Fibroblast of mammary gland (primary cell): ENCODE measurements around the gene SLC12A5.

Experiments used
- DNase-seq: peaks from one replicate; pipeline ENCODE4 v3.0.0-alpha.2; 2010; ENCODE audit warnings: low read depth
- H3K4me3 ChIP-seq: 2 replicates; pipeline ENCODE4 v1.5.1; 2011; ENCODE audit warnings: low read depth, mild to moderate bottlenecking, low read length, moderate library complexity; ENCODE audit not compliant: control insufficient read depth
- TF ChIP-seq, protein P1 (sequence below): conservative IDR thresholded peaks from 2 replicates; pipeline ENCODE4 v1.5.1; 2011; ENCODE audit warnings: low read depth, low read length, inconsistent platforms; ENCODE audit not compliant: control insufficient read depth, insufficient read depth

The SLC12A5 gene

DNA sequence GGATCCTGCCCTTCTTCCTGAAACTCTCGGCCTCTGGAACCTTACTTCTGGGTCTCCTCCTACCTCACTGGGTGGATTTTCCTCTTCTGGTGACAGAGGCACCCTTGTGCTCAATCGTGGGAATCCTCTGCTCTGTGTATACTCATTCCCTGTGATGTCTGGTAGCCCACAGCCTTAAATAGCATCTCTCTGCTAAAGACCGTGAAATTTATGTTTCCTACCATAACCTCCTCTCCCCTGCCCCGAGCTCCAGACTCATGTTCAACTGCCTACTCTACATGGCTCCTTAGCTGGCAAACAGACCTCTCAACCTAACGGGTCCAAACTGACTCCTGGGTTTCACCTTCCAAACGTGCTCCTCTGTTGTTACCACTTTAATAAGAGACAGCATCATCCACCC is 10.4 kb upstream of the SLC12A5 start:
- TF ChIP-seq, protein P1, sequence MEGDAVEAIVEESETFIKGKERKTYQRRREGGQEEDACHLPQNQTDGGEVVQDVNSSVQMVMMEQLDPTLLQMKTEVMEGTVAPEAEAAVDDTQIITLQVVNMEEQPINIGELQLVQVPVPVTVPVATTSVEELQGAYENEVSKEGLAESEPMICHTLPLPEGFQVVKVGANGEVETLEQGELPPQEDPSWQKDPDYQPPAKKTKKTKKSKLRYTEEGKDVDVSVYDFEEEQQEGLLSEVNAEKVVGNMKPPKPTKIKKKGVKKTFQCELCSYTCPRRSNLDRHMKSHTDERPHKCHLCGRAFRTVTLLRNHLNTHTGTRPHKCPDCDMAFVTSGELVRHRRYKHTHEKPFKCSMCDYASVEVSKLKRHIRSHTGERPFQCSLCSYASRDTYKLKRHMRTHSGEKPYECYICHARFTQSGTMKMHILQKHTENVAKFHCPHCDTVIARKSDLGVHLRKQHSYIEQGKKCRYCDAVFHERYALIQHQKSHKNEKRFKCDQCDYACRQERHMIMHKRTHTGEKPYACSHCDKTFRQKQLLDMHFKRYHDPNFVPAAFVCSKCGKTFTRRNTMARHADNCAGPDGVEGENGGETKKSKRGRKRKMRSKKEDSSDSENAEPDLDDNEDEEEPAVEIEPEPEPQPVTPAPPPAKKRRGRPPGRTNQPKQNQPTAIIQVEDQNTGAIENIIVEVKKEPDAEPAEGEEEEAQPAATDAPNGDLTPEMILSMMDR = no peak
- no peak overlapping the region for H3K4me3 ChIP-seq
- no peak for DNase-seq

DNA sequence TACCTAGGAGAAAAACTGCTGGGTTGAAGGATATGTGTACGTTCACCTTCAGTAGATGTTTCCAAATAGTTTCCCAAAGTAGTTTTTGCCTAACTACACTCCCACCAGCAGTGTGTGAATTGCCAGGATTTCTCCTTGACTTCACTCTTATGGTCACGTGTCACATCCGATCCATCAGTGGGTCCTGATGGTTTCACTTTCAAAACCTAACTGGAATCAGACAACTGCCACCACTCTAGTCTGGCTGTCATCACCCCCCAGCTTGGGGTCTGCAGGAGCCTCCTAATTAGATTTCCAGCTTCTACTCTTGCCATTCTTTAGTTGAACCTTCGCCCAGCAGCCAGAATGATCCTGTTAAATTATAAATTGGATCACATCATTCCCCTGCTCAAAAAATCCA is 8.5 kb upstream of the SLC12A5 start:
- no peak for DNase-seq
- H3K4me3 ChIP-seq = no peak overlapping the region
- TF ChIP-seq, protein P1 = no peak

DNA sequence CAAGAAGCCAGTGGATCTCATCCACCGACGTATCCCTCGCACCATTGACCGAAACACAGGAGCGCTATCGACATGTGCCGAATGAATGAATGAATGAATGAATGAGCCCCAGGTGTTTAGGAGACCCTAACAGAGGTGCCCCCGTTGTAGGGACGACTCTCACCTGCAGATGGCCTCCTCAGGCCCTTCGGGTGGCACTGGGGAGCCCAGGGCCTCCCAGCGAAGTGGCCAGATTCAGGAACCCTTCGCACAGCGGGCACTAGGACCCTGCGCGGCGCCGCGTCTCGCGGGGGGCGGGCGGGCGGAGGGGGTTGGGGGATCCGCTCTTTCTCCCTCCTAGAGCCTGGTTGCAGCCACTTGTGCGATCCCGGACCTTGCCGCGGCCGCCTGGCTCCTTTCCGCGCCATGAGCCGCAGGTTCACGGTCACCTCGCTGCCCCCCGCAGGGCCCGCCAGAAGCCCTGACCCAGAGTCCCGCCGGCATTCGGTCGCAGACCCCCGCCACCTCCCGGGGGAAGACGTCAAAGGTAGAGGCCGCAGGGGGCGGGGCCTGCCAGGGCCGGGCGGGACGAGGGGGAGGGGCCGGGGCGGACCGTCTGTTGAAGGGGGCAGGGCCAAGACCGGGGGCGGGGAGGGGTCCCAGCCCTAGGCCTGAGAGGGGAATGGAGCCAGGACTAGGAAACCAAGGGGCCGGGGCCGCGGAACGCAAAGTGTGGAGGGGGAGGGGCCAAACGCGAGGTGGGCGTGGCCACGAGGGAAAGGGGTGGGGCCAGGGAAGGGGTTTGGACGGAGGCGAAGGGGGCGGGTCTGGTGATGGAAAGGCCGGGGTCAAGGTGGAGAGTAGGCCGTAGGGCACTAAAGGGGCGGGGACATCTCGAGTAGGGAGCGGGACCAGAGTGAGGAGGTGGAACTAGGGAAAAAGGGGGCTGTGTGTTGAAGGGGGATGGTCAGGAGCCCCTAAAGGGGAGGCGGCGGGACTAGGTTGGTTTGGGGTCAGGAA is 7.4 kb upstream of the SLC12A5 start:
- DNase-seq = no peak
- peak overlapping the region; percentile 29 for H3K4me3 ChIP-seq

DNA sequence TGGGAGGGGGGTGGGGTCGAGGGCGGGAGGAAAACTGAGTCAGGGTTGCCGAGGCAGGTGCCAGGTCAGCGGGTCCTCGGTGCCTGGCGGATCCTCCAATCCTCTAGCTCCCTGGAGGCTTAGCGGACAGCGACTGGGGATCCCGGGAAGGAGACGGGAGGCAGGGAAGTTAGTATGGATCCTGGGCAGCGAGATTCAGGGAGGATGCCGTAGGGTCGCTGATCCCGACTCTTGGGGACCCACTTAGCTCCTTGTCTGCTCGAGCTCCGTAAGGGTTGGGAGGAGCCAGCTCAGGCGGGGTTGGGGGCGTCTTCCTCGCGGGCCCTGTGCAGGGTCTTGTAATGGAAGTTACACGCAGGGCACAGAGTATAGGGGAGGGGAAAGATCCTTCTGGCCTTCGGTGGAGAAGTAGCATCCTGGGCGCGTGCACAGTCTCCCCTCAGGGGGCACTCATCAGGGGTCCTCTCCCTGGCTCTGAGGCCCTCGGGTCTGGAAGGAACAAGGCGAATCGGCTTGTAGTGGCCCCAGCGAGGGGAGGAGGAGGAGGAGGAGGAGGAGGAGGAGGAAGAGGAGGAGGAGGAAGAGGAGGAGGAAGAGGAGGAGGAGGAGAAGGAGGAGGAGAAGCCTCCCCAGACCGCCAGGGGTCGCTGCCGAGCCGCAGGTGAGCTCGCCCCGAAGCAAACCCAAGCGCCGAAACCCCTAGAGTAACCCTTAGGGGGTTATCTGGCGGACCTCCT is 6.4 kb upstream of the SLC12A5 start:
- peak; percentile 28 for DNase-seq
- TF ChIP-seq, protein P1 = peak; percentile 66
- H3K4me3 ChIP-seq = no peak overlapping the region

More for the DNA sequence above, 7.4 kb upstream of the SLC12A5 start:
- TF ChIP-seq, protein P1 = no peak

DNA sequence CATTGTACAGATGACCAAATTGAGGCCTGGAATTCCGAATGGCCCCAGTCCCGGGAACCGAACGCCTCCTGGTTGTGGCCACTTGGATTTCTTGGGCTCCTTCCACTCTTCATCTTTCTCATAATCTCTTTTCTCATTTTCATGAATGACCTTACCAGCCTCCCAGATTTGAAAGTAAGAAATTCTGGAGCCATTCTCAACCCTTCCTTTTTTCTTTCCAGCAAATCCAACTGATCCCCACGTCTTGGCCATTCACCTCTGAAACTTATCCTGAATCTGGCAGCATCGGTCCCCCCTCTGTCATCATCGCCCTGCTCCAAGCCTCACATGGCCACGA is 5.9 kb upstream of the SLC12A5 start:
- DNase-seq = no peak
- TF ChIP-seq, protein P1 = no peak

DNA sequence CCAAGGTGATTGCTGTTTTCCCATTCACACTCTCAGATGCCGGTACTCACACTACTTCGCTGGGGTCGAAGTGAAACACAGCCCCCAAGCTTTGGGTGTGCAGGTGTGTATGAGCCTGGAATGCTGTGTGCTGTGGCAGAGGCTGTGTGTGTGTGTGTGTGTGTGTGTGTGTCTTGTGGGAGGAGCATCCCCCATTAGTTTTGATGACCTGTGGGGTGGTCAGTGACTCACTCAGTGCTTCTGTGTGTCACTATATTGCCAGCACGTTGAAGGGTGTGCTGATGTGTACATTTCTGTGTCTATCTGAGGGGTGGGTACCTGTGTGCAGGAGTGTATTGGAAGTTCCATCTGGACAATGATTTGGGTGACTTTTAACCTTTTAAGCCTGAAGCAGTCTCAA is 5.0 kb upstream of the SLC12A5 start:
- DNase-seq = peak; percentile 38
- no peak overlapping the region for H3K4me3 ChIP-seq
- TF ChIP-seq, protein P1 = no peak

More for the DNA sequence above, 5.9 kb upstream of the SLC12A5 start:
- H3K4me3 ChIP-seq = no peak overlapping the region
